Activated CD4-positive, alpha-beta T cell treated with anti-CD3 and anti-CD28 coated beads, Interleukin-2, Interleukin-6, amounts not matched to agents 100 ng/mL and 50 ng/mL, durations not matched to agents 16 hours and 8 hours (primary cell): Measurements from ENCODE around the gene DNPH1.

Experiments used
- DNase-seq: peaks from one replicate; pipeline ENCODE4 v3.0.0-alpha.2; 2020

DNPH1 gene

GRCh38 chr6:43263314-43264178 lies 34.3 kb upstream of the DNPH1 start:
- peak; percentile 81 for DNase-seq

GRCh38 chr6:43262780-43263313 lies 33.6 kb upstream of the DNPH1 start:
- DNase-seq, result no peak

DNA sequence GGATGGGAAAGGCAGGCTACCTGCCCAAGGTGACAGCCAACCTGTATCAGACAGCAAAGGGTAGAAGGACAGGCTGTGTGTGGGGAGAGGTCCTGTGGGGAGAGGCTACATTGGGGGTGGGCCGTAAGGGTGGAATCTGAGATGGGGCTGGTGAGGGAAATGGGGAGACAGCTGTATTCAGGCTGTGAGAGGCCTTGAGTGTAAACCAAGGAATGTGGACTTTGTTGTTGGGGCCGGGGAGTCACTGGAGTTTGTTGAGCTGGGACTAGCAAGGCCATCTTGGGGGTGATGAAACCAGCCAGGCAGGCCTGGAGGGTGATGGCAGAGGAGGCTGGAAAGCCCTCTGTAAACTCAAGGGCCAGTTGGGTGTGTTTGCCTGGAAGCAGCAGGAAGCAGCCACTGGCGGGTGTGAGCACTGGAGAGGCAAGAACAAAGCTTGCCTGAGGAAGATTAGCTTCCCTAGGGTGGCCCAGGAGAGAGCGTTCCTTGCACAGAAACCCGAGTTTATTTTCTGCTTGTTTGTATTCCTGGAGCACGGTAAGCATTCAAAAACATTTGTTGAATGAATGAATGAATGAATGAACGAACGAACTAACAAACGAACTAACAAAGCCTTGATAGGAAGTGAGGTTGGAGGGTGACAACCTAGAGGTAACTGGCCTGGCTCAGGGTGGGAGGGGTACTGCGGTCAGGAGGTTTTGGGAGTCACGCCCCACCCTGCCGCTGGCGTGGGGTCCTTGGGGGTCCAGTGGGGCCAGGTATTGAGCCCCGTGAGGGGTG lies 32.9 kb upstream of the DNPH1 start:
- DNase-seq, result no peak

GRCh38 chr6:43261198-43261597 lies 31.9 kb upstream of the DNPH1 start:
- no peak for DNase-seq

- no peak for DNase-seq
These were observed 31.5 kb upstream of the DNPH1 start for GRCh38 chr6:43260791-43261190.

DNA sequence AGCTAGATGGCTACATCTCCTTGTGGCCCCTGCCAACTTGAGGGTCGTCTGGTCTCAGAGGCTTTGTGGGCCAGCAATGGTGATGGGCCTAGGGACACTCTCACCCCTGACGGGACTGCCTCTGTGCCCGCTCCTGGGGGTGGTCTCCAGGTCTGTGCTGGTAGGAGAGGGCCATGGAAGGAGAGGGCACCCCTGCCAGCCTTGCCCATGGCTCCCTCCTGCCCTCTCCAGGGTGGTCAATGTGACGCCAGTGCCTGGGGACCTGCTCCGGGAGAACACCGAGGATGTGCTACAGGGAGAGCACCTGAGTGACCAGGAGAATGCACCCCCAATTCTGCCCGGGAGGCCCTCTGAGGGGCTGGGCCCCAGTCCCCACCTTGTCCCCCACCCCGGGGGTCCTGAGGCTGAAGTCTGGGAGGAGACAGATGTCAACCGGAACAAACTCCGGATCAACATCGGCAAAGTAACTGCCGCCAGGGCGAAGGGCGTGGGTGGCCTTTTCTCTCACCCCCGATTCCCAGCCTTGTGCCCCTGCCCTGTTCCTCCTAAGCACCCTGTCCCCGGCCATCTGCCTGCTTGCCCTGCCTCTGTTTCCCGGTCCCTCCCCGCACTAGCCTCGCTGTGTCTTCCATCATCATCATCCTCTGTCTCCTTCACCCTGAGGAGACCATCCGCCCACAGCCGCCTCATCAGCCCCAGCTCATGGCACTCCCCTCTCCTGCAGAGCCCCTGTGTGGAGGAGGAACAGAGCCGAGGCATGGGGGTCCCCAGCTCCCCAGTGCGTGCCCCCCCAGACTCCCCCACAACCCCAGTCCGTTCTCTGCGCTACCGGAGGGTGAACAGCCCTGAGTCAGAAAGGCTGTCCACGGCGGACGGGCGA lies 29.8 kb upstream of the DNPH1 start:
- DNase-seq, result no peak

DNA sequence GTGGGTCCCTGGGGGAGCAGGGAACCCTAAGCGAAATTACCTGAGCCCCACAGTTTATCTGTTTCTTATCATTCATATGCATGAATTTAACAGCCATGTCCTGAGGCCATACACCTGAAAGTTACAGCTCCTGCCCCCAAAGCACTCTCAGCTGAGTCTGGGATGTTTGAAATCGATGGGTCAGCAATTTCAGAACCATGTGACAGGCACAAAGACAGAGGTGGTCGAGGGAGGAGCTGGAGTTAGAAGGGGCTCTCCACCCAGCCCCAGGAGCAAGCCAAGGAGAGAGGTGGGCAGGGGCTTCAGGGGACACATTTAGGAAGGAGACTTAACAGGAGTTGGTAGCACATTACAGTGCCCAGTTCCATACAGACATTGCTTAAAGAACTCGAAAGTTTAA lies 28.9 kb upstream of the DNPH1 start:
- DNase-seq, result no peak

- no peak for DNase-seq
These were observed 28.3 kb upstream of the DNPH1 start for GRCh38 chr6:43257367-43258145.

GRCh38 chr6:43256670-43257366 lies 27.5 kb upstream of the DNPH1 start:
- DNase-seq, result no peak

DNA sequence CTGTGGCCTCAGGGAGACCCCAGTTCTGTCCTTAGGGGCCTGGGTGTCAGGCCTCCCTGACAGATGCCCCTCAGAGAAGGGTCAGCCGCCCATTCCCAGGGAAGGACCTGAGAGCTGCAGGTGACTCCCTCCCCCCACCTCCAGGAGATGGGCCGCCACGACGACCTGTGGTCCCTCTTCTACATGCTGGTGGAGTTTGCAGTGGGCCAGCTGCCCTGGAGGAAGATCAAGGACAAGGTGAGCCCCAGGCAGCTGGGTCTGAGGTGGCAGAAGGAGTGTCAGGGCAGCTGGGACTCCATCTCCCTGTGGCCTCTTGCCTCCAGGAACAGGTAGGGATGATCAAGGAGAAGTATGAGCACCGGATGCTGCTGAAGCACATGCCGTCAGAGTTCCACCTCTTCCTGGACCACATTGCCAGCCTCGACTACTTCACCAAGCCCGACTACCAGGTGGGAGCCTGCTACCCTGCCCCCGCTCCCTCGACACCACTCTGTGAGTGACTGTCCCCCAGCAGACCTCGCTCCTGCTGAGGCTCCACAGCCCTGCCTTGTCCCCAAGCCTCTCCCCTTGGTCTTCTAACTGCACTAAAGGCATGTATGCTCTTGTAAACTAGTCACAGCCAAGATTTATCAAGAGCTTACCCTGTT lies 26.2 kb upstream of the DNPH1 start:
- no peak for DNase-seq

DNA sequence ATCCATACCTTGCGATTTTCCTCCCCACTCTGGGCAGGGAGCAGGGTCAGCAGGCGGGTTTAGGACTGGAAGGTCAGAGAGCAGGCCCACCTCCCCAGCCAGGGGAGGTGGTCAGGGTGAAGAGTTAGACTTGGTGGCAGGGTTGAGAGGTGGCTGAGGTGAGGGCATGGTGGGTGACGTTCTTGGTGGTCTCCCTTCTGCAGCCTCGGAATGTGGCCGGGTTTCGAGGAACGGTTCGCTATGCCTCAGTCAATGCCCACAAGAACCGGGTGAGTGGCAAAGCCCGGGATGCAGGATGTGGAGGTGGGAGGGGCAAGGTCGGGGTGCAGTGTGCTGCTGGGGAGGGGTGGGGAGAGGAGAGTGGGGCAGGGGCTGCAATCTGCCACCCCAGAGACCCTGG lies 25.6 kb upstream of the DNPH1 start:
- DNase-seq, result no peak

DNA sequence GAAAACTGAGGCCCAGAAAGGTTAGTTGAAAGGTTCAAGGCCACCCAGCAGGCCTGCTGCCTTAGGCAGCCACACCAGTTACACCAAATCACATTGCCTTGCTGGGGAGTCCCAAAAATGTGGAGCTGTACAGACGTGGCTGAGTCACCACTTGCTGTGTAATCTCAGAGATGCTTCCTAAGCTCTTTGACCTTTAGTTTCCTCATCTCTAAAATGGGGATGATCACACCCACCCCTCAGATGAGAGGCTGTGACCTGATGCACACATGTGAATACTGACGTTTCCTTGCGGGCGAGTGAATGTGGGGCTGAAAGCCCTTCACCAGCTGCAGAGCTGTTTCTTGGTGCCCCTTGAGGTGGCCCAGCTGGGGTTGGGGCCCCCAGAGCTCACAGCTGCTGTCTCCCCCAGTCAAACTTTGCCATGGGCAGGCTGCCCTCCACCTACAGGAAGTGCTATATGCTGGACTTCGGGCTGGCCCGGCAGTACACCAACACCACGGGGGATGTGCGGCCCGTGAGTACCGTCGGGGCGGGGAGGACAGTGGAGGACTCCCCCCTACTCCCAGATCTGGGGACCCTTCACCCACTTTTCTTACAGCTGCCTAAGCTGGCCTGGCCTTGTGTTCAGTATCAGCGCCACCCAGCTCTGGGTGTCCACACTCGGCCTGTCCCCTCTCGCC lies 25.0 kb upstream of the DNPH1 start:
- DNase-seq, result peak; percentile 33

DNA sequence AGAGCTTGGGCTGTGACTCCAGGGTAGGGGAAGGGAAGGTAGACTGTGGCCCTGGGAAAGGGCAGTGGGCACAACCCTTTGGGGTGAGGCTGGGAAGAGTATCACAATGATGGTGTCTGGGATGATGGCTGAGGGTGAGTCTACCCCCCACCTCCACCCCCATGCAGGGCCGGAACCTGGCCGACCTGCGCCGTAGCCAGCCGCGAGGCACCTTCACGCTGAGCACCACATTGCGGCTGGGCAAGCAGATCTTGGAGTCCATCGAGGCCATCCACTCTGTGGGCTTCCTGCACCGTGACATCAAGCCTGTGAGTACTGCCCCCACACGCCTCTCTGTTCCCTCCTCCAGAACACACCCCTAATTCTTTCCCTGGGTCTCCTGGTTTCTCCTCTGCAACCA lies 24.1 kb upstream of the DNPH1 start:
- no peak for DNase-seq

DNA sequence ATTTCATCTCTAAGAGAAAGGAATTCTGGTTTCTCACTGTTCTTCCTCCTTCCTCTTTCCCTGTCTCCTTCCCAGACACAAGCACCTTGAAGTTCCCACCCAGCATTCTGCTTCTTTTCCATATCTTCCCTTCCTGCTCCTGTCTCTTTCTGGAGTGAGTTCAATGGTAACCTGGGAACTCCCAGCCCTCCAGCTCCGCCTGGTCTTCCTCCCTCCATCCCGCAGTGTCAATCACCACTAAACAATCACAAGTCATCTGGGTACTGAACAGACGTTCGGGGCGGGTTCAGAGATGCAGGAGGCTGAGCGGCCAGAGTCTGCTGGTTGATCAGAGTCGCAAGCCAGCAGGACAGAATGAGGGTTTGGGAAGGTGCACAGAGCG lies 21.7 kb upstream of the DNPH1 start:
- peak; percentile 30 for DNase-seq

DNA sequence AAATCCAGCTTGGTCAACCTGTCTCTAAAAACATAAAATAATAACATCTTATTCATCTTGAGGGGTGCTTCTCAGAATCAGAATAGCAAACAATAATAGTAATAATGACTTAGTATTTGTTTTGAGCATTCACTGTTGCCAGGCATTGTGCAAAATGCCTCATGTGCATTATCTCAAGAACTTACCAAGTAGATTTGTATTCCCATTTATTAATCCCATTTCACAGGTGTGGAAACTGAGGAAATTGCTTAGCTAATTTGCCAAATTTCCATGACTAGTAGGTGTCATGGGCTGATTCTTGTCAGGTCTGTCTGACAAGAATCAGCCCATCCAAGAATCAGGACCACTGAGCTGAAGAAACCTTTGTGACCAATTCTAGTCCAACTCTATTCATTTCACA lies 19.5 kb upstream of the DNPH1 start:
- DNase-seq, result no peak

GRCh38 chr6:43248101-43248500 lies 18.8 kb upstream of the DNPH1 start:
- no peak for DNase-seq

GRCh38 chr6:43247114-43247999 lies 18.1 kb upstream of the DNPH1 start:
- peak; percentile 91 for DNase-seq

DNA sequence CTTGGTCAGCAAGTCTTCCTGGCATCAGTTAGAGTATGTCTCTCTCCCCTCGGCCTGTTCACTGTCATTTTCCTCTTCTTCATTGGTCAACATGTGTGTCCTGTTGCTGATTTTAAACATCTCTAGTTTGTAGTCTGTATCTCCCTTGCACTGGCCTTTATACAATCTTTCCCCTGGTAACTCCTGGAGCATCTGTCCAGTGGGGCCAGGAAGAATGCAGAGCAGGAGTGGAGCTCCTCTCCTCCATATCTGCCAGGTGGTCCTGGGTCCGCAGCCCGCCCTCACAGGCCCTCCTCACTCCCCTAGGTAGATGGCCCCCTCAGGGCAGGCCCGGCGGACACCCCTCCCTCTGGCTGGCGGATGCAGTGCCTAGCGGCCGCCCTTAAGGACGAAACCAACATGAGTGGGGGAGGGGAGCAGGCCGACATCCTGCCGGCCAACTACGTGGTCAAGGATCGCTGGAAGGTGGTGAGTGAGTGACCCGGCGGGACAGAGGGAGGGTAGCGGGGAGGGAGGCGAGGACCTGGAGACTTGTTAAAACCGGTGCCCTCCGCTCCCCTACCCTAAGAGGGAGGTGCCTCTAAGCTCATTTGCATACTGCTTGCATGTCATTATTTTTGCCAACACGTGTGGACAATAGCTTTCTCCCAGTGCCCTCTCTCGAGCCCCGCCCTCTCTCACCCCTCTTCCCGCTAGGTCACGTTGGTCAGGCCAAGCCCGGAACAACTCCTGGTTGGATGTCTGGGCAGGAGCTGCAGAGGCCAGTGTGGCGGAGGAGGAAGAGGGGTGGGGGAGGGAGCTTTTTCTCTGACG lies 17.2 kb upstream of the DNPH1 start:
- peak; percentile 49 for DNase-seq
